GM18873 (cell line): Measurements from ENCODE around the gene SSTR3.
"Not testable (repeated sequence)": the region's sequence is repeated elsewhere in the genome, so short reads cannot be mapped to it uniquely, and the experiment has no call there.

ENCODE experiments used
- ATAC-seq: cut with Tn5 transposase; IDR thresholded peaks from one replicate; pipeline ENCODE4 v1.9.1; 2021; ENCODE audit warnings: mild to moderate bottlenecking, moderate library complexity, moderate number of reproducible peaks; ENCODE audit not compliant: unreplicated experiment, low FRiP score

The SSTR3 gene

DNA sequence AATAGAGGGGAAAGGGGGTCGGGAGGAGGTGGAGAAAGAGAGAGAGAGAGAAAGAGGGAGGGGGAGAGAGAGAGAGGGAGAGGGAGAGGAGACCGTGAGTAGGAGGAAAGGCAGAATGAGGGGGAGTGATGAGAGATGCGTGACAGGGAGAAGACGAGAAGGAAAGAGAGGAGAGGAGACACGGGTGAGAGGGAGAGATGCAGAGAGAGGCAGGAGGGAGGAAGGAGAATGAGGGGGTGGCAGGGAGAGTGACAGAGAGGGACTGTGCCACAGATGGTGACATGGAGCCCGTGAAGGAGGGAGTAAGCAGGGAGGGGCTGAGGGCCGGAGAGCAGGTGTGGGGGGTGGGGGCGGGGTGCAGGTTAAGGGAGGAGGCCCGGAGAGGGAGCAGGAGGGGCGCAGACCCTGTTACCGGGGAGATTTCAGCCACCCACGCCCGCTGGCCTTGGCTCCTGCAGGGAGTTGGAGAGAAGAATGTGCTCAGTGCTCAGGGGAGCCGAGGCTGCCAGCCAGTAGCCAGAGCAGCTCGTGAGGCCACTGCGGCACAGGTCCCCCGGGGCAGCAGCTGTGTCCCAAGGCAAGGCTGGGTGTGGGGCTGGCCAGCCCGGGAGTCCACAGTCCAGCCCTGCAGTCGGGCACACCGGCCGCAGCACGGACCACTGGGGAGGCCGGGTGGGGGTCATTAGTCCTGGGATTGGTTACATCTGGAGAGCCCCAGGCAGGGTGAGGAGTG is at the start of gene SSTR3:
TSS of gene SSTR3 (minus strand) at position 304 of the 733 bp plus-strand sequence. CDS start 4,674 bp downstream, outside the sequence.
- ATAC-seq = no peak

- ATAC-seq = no peak
These were observed 48.6 kb upstream of the SSTR3 start for GRCh38 chr22:37260901-37261336.

- no peak for ATAC-seq
These were observed 48.0 kb upstream of the SSTR3 start for GRCh38 chr22:37260155-37260795.

DNA sequence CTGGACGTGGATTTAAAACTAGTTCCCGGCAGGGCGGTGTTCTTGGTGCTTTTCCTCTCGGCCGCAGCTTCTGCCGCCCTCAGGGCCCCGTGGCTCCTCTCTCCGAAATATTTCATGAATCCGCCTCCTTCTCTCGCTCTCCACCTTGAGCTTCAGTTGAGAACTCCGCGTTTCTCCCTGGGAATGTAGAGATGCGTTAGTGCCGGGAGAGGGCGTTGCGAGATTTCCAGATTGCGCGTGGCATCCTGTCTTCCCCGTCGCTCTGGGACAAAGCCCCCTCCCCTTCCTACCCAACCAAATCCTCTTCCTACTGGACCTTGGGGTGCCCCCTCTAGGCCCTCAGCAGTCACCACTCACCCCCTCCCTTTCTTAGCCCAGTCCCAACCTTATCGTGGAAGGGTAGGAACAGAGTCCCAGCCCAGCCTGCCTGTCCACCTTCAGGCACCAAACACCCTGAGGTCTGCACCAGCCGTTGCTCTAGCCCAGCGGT is 47.3 kb upstream of the SSTR3 start:
- no peak for ATAC-seq

DNA sequence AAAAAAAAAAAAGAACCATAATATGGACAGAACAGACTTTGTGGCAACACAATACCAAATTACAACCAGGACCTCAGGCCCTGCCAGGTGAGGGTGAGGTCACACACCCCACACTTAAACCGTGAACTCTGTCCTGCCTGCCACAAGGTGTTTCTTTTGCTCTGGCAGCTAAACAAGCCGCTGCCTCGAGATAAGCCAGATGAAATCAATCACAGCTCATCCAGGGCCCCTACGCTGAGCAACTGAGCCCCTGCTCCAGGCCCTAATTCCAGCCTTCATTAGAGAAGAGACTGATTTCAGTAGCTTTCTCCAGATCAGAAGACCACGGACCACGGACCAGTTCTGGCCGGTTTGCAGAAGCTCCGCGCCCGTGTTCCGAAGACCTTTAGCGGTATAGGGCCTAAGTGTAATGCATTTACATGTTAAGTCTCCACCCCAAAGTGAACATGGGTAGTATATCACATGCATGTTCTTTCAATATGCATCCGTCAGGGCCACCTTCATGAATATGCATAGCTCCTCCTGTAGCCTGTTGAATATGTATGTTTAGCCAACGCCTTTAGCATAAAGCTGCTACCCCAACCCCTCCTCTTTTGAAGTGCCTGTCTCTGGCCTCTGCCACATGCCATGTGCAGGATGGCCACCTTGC is 46.6 kb upstream of the SSTR3 start:
- no peak for ATAC-seq

GRCh38 chr22:37258005-37258752 is 45.9 kb upstream of the SSTR3 start:
- no peak for ATAC-seq

GRCh38 chr22:37256075-37256726 is 43.9 kb upstream of the SSTR3 start:
- ATAC-seq = no peak

DNA sequence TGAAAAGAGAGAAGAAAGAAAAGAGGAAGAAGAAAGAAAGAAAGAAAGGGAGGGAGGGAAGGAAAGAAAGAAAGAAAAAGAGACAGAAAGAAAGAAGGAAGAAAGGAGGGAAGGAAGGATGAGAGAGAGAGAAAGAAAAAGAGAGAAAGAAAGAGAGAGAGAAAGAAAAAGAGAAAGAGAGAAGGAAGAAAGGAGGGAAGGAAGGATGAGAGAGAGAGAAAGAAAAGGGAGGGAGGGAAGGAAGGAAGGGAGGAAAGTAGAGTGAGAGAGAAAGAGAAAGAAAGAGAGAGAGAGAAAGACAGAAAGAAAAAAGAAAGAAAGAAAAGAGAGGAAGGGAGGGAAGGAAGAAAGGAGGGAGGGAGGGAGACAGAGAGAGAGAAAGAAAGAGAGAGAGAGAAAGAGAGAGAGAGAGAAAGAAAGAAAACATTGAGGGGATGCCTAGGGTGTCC is 43.3 kb upstream of the SSTR3 start:
- no peak for ATAC-seq

DNA sequence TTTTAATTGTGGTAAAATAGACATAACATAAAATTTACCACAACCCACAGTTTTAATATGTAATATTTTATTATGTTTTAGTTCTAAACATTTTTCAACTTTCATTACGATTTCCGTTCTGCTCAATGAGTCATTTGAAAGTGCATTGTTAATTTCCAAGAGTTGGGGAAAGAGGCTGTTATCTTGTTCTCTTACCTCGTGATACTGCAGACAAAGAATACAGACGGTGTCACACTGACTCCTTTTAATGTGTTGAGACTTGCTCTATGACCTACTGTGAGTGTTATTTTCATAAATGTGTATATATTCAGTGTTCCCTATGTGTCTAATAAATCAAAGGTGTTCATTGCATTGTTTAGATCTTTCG is 42.6 kb upstream of the SSTR3 start:
- ATAC-seq = no peak

- no peak for ATAC-seq
These were observed 42.1 kb upstream of the SSTR3 start for GRCh38 chr22:37254209-37254866.

DNA sequence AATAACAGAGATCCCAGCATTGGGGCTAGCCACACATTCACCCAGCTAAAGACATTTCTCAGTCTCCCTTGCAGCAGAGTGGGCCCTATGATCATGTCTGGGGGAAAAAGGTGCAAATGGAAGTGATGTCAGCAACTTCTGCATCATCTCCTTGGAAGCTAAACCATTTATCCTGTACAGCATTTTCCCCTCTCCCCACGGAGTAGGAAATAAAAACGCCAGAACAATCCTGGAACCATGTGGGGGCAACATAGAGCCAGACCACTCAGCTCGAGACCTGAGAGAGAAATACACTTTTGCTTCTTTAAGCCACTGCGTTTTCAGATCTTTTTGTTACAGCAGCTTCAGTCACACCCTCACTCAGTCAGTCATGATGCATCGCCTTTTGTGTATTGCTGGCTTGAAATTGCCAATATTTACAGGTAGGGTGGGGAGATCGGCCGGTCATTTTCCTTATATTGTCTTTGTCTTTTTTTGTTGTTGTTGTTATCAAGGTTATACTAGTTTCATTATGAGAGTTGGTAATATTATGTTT is 40.9 kb upstream of the SSTR3 start:
- no peak for ATAC-seq

DNA sequence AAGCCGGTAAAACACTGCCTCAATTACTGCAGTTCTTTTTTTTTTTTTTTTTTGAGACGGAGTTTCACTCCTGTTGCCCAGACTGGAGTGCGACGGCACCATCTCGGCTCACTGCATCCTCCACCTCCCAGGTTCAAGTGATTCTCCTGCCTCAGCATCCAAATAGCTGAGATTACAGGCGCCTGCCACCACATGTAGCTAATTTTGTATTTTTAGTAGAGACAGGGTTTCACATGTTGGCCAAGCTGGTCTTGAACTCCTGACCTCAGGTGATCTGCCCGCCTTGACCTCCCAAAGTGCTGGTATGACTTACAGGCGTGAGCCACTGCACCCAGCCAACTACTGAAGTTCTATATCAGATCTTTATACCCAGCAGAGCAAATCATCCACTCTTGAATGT is 39.6 kb upstream of the SSTR3 start:
- not testable (repeated sequence) for ATAC-seq

DNA sequence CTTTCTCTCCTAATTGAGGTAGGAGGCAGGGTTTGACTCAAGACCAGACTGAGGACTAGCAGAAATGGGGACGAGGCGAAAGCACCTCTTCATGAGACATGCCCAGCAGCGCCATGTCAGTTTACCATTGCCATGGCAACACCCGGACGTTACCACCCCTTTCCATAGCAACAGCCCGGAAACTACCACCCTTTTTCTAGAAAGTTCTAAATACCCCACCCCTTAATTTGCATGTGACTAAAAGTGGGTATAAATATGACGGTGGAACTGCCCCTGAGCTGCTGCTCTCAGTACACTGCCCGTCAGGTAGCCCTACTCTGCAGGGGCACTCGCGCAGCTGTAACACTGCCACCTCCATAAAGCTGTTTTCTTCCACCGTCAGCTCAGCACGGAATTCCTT is 37.7 kb upstream of the SSTR3 start:
- no peak for ATAC-seq

- no peak for ATAC-seq
These were observed 36.0 kb upstream of the SSTR3 start for GRCh38 chr22:37248251-37248650.

DNA sequence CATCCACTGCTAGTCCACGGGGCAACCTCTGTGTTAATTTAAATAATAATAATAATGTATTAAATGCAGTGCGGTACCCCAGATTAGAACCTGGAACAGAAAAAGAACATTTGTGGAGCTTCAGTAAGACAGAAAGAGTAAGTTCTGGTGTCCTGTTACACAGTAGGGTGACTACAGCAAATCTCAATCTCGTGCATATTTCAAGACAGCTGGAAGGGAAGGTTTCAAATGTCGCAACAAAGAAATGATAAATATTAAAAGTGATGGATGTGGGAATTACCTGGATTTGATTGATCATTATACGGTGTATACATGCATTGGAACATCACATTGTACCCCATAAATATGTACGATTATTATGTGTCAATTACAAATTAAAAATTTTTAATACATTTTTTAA is 33.5 kb upstream of the SSTR3 start:
- no peak for ATAC-seq

- peak; percentile 33 for ATAC-seq
These were observed 32.8 kb upstream of the SSTR3 start for GRCh38 chr22:37244922-37245722.

DNA sequence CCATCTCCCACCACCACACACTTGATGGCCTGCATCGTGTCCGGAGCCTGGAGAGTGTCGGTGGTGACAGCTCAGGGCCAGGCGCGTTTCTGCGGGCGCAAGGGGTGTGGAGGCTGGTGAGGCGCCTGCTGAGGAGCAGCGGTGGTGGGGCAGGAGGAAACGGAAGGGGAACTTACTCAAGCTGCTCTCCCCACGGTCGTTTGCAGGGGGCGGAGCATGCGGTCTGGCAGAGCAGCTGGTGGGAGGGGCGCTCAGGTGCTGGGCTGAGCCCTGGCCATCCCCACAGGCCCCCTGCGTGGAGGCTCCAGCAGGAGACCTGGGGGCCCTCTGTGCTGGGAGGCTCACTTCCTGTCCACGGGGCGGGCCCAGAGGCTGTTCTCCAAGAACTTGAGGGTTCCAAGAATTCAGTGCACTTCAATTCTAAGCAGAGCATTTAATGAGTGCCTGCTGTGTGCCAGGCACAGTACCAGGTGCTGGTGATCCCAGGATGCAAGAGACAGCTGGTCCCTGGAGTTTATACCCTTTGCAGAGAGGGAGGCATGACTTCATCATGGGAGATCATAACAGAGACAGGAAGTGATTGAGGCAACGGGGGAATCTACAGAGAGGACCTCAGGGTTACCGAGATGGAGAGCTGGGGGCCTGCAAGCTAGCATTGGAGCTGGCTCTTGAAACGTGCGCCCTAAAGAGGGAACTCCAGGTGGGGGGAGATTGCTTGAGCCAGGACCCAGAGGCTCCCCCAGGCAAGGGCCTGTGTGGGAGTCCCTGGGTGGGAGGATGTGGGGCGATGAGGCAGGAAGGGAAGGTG is 32.0 kb upstream of the SSTR3 start, which contains the start of gene RAC2:
TSS of gene RAC2 (minus strand) at position 156 of the 808 bp plus-strand sequence. CDS start at position 35, 121 bp downstream.
- peak; percentile 36 for ATAC-seq
